Adrenal gland (tissue), 5 donors: ENCODE results near the gene LPIN2.

Source experiments
- POLR2A ChIP-seq, 2 donors: fragments of 450-650 bp; IDR thresholded peaks; one replicate each; pipeline ENCODE4 v1.6.1; 2017; ENCODE audit warnings: antibody characterized with exemption in 2 of 2, mild to moderate bottlenecking in 2 of 2, moderate library complexity in 1 of 2
- TF ChIP-seq, protein P1 (sequence below), 6 experiments: fragments of 450-650 bp in 4 of 6; fragments of 200-600 bp in 2 of 6; sonication (generic) in 1 of 6; IDR thresholded peaks; 1 replicate in 5 of 6; 2 replicates in 1 of 6; pipeline versions ENCODE4 v1.5.1 to v1.8.0; 2016 to 2021; ENCODE audit warnings: antibody characterized with exemption in 6 of 6, mild to moderate bottlenecking in 2 of 6, moderate library complexity in 1 of 6
- donor health status: DM: no; HTN: no; CAD: no.

DNA sequence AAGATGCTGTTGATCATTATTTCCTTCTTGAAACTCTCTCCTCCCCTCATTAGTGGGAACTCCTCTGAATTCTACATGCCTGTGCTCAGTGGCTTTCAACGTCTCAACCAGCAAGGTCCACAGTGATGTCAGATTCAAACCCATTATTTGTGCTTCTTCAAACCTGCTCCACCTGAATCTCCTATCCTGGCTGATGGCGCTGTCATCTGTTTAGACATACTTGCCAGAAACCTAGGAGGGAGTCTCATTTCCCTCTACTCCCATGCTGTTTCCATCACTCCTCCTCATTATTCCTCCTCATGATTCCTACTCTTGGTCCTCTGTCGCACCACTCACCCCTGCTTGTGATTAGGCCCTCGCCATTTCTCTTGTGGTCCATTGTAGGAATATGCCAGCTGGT lies 2.9 kb upstream of the LPIN2 start:
- TF ChIP-seq, protein P1, sequence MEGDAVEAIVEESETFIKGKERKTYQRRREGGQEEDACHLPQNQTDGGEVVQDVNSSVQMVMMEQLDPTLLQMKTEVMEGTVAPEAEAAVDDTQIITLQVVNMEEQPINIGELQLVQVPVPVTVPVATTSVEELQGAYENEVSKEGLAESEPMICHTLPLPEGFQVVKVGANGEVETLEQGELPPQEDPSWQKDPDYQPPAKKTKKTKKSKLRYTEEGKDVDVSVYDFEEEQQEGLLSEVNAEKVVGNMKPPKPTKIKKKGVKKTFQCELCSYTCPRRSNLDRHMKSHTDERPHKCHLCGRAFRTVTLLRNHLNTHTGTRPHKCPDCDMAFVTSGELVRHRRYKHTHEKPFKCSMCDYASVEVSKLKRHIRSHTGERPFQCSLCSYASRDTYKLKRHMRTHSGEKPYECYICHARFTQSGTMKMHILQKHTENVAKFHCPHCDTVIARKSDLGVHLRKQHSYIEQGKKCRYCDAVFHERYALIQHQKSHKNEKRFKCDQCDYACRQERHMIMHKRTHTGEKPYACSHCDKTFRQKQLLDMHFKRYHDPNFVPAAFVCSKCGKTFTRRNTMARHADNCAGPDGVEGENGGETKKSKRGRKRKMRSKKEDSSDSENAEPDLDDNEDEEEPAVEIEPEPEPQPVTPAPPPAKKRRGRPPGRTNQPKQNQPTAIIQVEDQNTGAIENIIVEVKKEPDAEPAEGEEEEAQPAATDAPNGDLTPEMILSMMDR (IDR thresholded peaks at IDR 0.05), result no peak
- no peak for TF ChIP-seq POLR2A (IDR thresholded peaks at IDR 0.05)
